ENCODE data around the gene IGFN1. TPM values are rescaled to one million over a fixed set of nuclear protein-coding genes. Genes with fewer than 3 reads are reported as not detected.

The IGFN1 gene
- total RNA-seq, 1 donor from 2014 or later, result 0.81 TPM

GRCh38 chr1:201264072-201264471 lies 73.4 kb downstream of the IGFN1 start:
- Histone ChIP-seq H3K27me3 (peaks cover 14% of the 10 kb centered on the region), H3K4me1 (peaks cover 7% of the 10 kb centered on the region), H3K27ac (no peak overlapping the region), H3K9me3 (no peaks in the 10 kb centered on the region), H3K4me3 (no peak overlapping the region), H3K36me3 (no peaks in the 10 kb centered on the region)
- DNase-seq (no peak), ATAC-seq (no peak)
- no peak for TF ChIP-seq CTCF (IDR thresholded peaks at IDR 0.05)
- intact Hi-C loops (cut with DNase I), result no loop called here

GRCh38 chr1:201264554-201264953 lies 73.9 kb downstream of the IGFN1 start:
- DNase-seq, result no peak
- H3K9me3 ChIP-seq, result no peaks in the 10 kb centered on the region
- intact Hi-C loops (cut with DNase I), result no loop called here
- H3K4me3 ChIP-seq, result no peak overlapping the region
- peaks cover 14% of the 10 kb centered on the region for H3K27me3 ChIP-seq
- no peaks in the 10 kb centered on the region for H3K36me3 ChIP-seq
- no peak for ATAC-seq
- H3K27ac ChIP-seq, result no peak overlapping the region
- no peak for TF ChIP-seq CTCF (IDR thresholded peaks at IDR 0.05)
- H3K4me1 ChIP-seq, result peaks cover 3% of the 10 kb centered on the region

DNA sequence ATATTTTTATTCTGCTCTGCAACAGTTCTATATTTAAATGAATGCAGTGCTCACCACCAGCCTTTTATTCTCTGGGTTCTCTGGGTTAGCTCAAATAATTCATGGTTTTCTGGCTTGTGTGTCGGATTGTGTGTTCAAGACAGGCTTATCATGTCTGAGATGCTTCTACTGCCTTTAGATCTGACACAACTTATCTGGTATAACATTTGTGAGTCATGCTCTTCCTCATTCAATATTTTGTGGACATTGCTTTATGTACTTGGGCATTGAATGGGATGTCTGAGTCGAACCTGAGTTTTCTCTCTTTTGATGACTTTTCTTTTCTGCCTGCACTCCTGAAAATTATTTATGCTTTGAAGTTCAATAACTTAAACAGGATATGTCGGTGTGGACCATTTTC lies 75.1 kb downstream of the IGFN1 start:
- peaks cover 2% of the 10 kb centered on the region for H3K27me3 ChIP-seq
- no peak for DNase-seq
- intact Hi-C loops (cut with DNase I), result no loop called here

GRCh38 chr1:201266276-201266675 lies 75.7 kb downstream of the IGFN1 start:
- no peak for TF ChIP-seq CTCF (IDR thresholded peaks at IDR 0.05)
- H3K36me3 ChIP-seq, result no peaks in the 10 kb centered on the region
- H3K4me3 ChIP-seq, result no peak overlapping the region
- ATAC-seq (no peak), DNase-seq (no peak)
- H3K27me3 ChIP-seq, result no peaks in the 10 kb centered on the region
- no peak overlapping the region for H3K27ac ChIP-seq
- intact Hi-C loops (cut with DNase I), result no loop called here
- no peaks in the 10 kb centered on the region for H3K9me3 ChIP-seq
- no peaks in the 10 kb centered on the region for H3K4me1 ChIP-seq

More for the DNA sequence above, 75.1 kb downstream of the IGFN1 start:
- H3K4me1 ChIP-seq, result no peaks in the 10 kb centered on the region
- no peak for ATAC-seq
- no peak overlapping the region for H3K4me3 ChIP-seq
- no peaks in the 10 kb centered on the region for H3K36me3 ChIP-seq
- no peak overlapping the region for H3K27ac ChIP-seq
- no peaks in the 10 kb centered on the region for H3K9me3 ChIP-seq
- no peak for TF ChIP-seq CTCF (IDR thresholded peaks at IDR 0.05)

GRCh38 chr1:201266774-201267173 lies 76.2 kb downstream of the IGFN1 start:
- no peak for DNase-seq
- TF ChIP-seq CTCF (IDR thresholded peaks at IDR 0.05), result no peak
- intact Hi-C loops (cut with DNase I), result no loop called here

More at GRCh38 chr1:201266774-201267173, 76.2 kb downstream of the IGFN1 start:
- H3K4me3 ChIP-seq, result no peak overlapping the region
- no peak overlapping the region for H3K27ac ChIP-seq
- no peaks in the 10 kb centered on the region for H3K4me1 ChIP-seq
- H3K9me3 ChIP-seq, result no peaks in the 10 kb centered on the region
- H3K27me3 ChIP-seq, result no peaks in the 10 kb centered on the region
- peak; percentile 47 for ATAC-seq
- H3K36me3 ChIP-seq, result no peaks in the 10 kb centered on the region

Measured in upper lobe of right lung (tissue), 1 donor.